MCF 10A (cell line): ENCODE results near the gene LIPE. TPM values are rescaled to one million over a fixed set of nuclear protein-coding genes. Genes with fewer than 3 reads are reported as not detected.

Source experiments
- BruUV-seq: library from RNA; stranded (reverse); fragments of 400-500 nt; replicated peaks from 2 replicates; lab custom pipeline; 2021; lab: Mats Ljungman, UMichigan
- CTCF ChIA-PET: fragments of 300-600 bp; sonication (Branson Sonifier 250); formaldehyde crosslinking; extraction: SDS; loops from one replicate; lab custom pipeline; 2021; ENCODE audit warnings: antibody characterized with exemption, inconsistent platforms; lab: Yijun Ruan, JAX
- POLR2A ChIA-PET: fragments of 300-600, 350-650 bp; sonication (Branson Sonifier 250); formaldehyde crosslinking; extraction: SDS; loops from one replicate; lab custom pipeline; 2020; ENCODE audit warnings: antibody characterized with exemption, inconsistent platforms; lab: Yijun Ruan, JAX
- DNase-seq: peaks from one replicate; pipeline ENCODE4 v3.0.0-alpha.2; 2018; ENCODE audit not compliant: unreplicated experiment
- H3K27ac Mint-ChIP-seq: one replicate; pipeline ENCODE4 v1.8.0; 2022; ENCODE audit warnings: mild to moderate bottlenecking, low read depth, mixed read lengths; ENCODE audit not compliant: unreplicated experiment
- H3K27me3 Mint-ChIP-seq: one replicate; pipeline ENCODE4 v1.8.0; 2022; ENCODE audit warnings: mixed read lengths; ENCODE audit not compliant: insufficient read depth, unreplicated experiment
- H3K36me3 Mint-ChIP-seq: one replicate; pipeline ENCODE4 v1.8.0; 2022; ENCODE audit warnings: mild to moderate bottlenecking, moderate library complexity, mixed read lengths; ENCODE audit not compliant: insufficient read depth, unreplicated experiment
- H3K4me1 Mint-ChIP-seq: one replicate; pipeline ENCODE4 v1.8.0; 2022; ENCODE audit warnings: mixed read lengths; ENCODE audit not compliant: insufficient read depth, unreplicated experiment
- H3K4me3 Mint-ChIP-seq: one replicate; pipeline ENCODE4 v1.8.0; 2022; ENCODE audit warnings: mild to moderate bottlenecking, moderate library complexity, mixed read lengths; ENCODE audit not compliant: unreplicated experiment
- H3K9me3 Mint-ChIP-seq: one replicate; pipeline ENCODE4 v1.8.0; 2022; ENCODE audit warnings: mixed read lengths; ENCODE audit not compliant: unreplicated experiment
- intact Hi-C: fragments of 100-400 bp; cut with micrococcal nuclease; formaldehyde crosslinking; loops from 2 replicates; pipeline ENCODE4 v1.14.1; 2022
- total RNA-seq: library from RNA; stranded (reverse); gene quantifications from 2 replicates; pipeline ENCODE4 v1.2.3, GENCODE V29; 2022
- TF ChIP-seq, protein P1 (sequence below): fragments of 200-600 bp; IDR thresholded peaks from one replicate; pipeline ENCODE4 v1.8.0; 2022; ENCODE audit warnings: antibody characterized with exemption, mild to moderate bottlenecking; ENCODE audit not compliant: unreplicated experiment

Gene LIPE
- total RNA-seq, 1 experiment from 2014 or later, result 11.7 TPM

DNA sequence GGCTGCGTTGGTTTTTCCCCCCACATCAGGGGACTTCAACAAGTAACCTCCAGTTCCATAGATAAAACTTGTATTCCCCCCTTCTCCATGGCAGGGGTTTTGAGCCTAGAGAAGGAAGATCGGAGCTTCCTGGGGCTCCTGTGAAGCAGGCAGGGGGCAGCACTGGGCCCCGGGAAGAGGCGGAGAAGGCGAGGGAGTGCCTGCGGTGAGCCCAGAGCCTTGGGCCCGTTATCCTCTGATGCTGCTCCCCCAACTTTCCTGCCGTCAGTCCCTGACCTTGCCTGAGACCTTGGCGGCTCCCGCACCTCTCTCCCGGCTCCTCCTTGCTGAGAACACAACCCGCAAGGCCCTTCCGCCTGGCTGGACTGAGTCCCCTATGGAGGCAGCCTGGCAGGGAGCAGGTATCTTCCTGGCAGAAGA lies 2.5 kb downstream of the LIPE start:
- Mint-ChIP-seq H3K9me3 (no peaks in the 10 kb centered on the region), H3K4me1 (peaks cover 34% of the 10 kb centered on the region), H3K27me3 (no peaks in the 10 kb centered on the region), H3K27ac (no peak overlapping the region), H3K4me3 (peak overlapping the region; percentile 96), H3K36me3 (peaks cover 11% of the 10 kb centered on the region)
- no peak for DNase-seq
- CTCF ChIA-PET, result interaction anchor here (0.9 to 1.8 kb wide), 3 partner anchors 9 to 16 kb away, joined by 3 to 8 read pairs (median 4); no protein-coding TSS in a partner anchor
- TF ChIP-seq, protein P1, sequence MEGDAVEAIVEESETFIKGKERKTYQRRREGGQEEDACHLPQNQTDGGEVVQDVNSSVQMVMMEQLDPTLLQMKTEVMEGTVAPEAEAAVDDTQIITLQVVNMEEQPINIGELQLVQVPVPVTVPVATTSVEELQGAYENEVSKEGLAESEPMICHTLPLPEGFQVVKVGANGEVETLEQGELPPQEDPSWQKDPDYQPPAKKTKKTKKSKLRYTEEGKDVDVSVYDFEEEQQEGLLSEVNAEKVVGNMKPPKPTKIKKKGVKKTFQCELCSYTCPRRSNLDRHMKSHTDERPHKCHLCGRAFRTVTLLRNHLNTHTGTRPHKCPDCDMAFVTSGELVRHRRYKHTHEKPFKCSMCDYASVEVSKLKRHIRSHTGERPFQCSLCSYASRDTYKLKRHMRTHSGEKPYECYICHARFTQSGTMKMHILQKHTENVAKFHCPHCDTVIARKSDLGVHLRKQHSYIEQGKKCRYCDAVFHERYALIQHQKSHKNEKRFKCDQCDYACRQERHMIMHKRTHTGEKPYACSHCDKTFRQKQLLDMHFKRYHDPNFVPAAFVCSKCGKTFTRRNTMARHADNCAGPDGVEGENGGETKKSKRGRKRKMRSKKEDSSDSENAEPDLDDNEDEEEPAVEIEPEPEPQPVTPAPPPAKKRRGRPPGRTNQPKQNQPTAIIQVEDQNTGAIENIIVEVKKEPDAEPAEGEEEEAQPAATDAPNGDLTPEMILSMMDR, result no peak
- POLR2A ChIA-PET, result interaction anchor here (1.3 to 1.6 kb wide), 2 partner anchors 12 to 28 kb away, joined by 5 to 9 read pairs; no protein-coding TSS in a partner anchor
- BruUV-seq, result no TSS peak
- intact Hi-C loops, result no loop called here

DNA sequence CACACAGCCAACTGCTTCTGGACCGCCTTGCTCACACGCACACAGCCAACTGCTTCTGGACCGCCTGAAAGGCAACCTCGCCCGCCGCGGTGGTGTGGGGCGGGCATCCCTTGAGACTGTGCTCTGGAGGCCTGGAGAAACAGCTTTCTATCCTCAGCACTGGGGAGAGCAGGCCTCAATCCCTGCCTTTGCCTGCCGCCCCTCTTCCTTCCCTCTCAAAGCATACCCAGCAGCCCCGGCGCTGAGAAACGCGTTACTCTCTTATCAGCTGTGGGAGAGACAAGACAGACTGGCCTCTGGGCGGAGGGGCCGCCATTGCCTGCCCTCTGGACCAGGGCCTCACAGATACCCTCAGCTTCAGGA lies 2.9 kb downstream of the LIPE start:
- Mint-ChIP-seq H3K27me3 (no peaks in the 10 kb centered on the region), H3K4me1 (peaks cover 34% of the 10 kb centered on the region), H3K36me3 (peaks cover 11% of the 10 kb centered on the region), H3K4me3 (peak overlapping the region; percentile 96), H3K27ac (no peak overlapping the region), H3K9me3 (no peaks in the 10 kb centered on the region)
- BruUV-seq, result no TSS peak
- intact Hi-C loops, result no loop called here
- ChIA-PET POLR2A (interaction anchor here (1.3 to 1.6 kb wide), 2 partner anchors 12 to 27 kb away, joined by 5 to 9 read pairs; no protein-coding TSS in a partner anchor), CTCF (interaction anchor here (0.9 to 1.8 kb wide), 3 partner anchors 9 to 16 kb away, joined by 3 to 8 read pairs (median 8); no protein-coding TSS in a partner anchor)
- DNase-seq, result no peak
- TF ChIP-seq, protein P1, result no peak

DNA sequence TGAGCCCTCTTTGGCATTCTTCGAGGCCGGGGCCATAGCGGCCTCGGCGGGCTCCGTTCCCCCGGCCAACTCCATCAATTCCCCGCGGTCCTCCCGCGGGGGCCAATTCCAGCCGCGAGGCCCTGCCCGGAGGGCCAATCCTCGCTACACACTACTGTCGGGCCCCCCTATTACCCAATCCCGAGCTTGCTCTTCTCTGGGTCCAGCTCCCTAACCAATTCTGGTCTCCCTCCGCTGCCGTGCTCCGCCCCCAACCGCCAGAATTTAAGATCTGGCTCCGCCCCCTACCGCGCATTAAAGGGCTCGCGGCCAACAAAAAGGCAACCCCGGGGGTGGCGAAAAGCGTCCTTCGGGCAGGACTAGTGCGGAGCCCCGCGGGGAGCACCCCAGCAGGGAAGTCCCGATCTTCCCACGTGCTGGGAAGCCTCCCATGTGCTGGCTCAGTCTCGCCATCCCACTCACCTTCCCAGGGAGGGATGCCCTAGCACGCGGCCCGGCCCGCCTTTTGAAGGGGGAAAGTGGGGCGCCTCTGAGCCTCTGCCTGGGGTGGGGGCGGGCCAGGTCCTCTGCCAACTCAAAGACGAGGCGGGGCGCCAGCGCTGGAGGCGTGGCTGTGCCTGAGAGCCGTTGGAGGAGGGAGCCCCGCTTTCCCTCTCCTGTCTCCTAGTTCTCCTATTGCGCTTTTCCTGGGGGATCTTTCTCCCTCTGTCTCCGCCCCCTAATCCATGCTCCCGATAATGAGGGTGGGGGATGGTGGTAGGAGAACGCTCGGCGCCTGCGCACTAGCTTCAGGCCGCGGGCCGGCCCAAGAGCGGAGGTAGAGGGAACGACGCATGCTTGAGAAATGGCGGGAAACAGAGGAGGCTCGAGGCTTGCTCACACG lies 3.5 kb downstream of the LIPE start:
- TF ChIP-seq, protein P1, result no peak
- peak overlapping the region; percentile 88 for H3K27ac Mint-ChIP-seq
- no TSS peak for BruUV-seq
- H3K4me3 Mint-ChIP-seq, result peak overlapping the region; percentile 96
- ChIA-PET CTCF (interaction anchor here (0.9 to 1.8 kb wide), 5 partner anchors 10 to 291 kb away, joined by 3 to 8 read pairs (median 6); no protein-coding TSS in a partner anchor), POLR2A (interaction anchor here (0.7 to 1.6 kb wide), 6 partner anchors 11 to 321 kb away, joined by 3 to 9 read pairs (median 4); no protein-coding TSS in a partner anchor)
- no peaks in the 10 kb centered on the region for H3K9me3 Mint-ChIP-seq
- intact Hi-C loops, result loop anchor here (1.0 kb wide), 1 partner anchor 10 kb away; no protein-coding TSS in a partner anchor
- DNase-seq, result peak; percentile 96
- peaks cover 34% of the 10 kb centered on the region for H3K4me1 Mint-ChIP-seq
- no peaks in the 10 kb centered on the region for H3K27me3 Mint-ChIP-seq
- H3K36me3 Mint-ChIP-seq, result peaks cover 15% of the 10 kb centered on the region

DNA sequence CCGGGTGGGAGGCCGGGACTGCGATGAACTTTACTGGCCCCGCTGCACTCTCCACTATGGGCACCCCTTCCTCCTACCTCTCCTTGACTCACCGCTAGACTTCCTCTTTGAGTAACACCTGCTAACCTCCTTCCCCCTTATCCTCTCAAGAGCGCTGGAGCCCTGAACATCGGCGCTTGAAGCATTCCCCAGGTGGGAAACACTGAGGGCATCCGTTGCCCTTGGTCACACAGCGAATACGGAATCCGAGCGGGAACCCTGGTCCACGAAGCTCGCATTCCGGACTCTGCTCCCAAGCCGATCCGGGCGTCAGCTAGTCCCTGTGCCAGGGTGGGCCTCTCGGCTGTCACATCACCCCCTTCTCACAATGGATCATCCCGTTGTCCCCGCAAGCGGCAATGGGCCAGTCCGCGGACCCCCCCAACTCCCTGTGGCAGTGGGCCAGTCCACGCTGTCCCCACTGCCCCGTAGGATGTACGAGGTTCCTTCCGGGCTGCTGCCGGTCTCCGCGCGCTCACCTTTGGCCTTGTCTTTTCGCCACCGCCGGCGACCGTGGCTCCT lies 4.2 kb downstream of the LIPE start:
- Mint-ChIP-seq H3K9me3 (no peaks in the 10 kb centered on the region), H3K27me3 (no peaks in the 10 kb centered on the region), H3K36me3 (peaks cover 17% of the 10 kb centered on the region), H3K4me1 (peaks cover 34% of the 10 kb centered on the region), H3K27ac (peak overlapping the region; percentile 88), H3K4me3 (peak overlapping the region; percentile 96)
- peak; percentile 51 for DNase-seq
- ChIA-PET CTCF (interaction anchor here (0.9 to 1.4 kb wide), 3 partner anchors 16 to 290 kb away, joined by 3 to 8 read pairs (median 6); no protein-coding TSS in a partner anchor), POLR2A (interaction anchor here (0.7 to 1.6 kb wide), 5 partner anchors 12 to 321 kb away, joined by 3 to 9 read pairs (median 3); no protein-coding TSS in a partner anchor)
- TF ChIP-seq, protein P1, result no peak
- intact Hi-C loops, result loop anchor here (1.0 kb wide), 1 partner anchor 10 kb away; no protein-coding TSS in a partner anchor
- BruUV-seq, result no TSS peak
